MG63 (cell line): ENCODE data around the gene NCKAP5. TPM values are rescaled to one million over a fixed set of nuclear protein-coding genes. Genes with fewer than 3 reads are reported as not detected.
A peak's percentile ranks its signal among the peaks of the same experiment; 100 is the strongest.
"Not testable (repeated sequence)": the region's sequence is repeated elsewhere in the genome, so short reads cannot be mapped to it uniquely, and the experiment has no call there.

ENCODE experiments used
- DNase-seq: peaks from one replicate; pipeline ENCODE4 v3.0.0-alpha.2; 2020
- H3K27me3 ChIP-seq: fragments of 250-450 bp; sonication (Bioruptor Pico); 2 replicates; pipeline ENCODE4 v1.5.1; 2020; ENCODE audit warnings: mild to moderate bottlenecking, moderate library complexity
- H3K36me3 ChIP-seq: fragments of 250-450 bp; sonication (Bioruptor Pico); 2 replicates; pipeline ENCODE4 v1.5.1; 2020; ENCODE audit warnings: mild to moderate bottlenecking, moderate library complexity
- H3K4me3 ChIP-seq: fragments of 250-450 bp; sonication (Bioruptor Pico); 2 replicates; pipeline ENCODE4 v1.5.1; 2020; ENCODE audit warnings: mild to moderate bottlenecking, moderate library complexity
- H3K9me3 ChIP-seq: fragments of 250-450 bp; sonication (Bioruptor Pico); 2 replicates; pipeline ENCODE4 v1.5.1; 2020; ENCODE audit warnings: mild to moderate bottlenecking, moderate library complexity
- total RNA-seq: library from RNA; depleted of rRNA; stranded (reverse); fragments of >200 nt; shearing (Covaris generic); gene quantifications from 2 replicates; pipeline ENCODE4 v1.2.3, GENCODE V29; 2014; ENCODE audit warnings: low replicate concordance

NCKAP5 gene
- total RNA-seq, 1 experiment from 2014 or later, result not detected

GRCh38 chr2:133495226-133495625, 73.0 kb downstream of the NCKAP5 start:
- H3K27me3 ChIP-seq, result no peaks in the 10 kb centered on the region
- H3K4me3 ChIP-seq, result no peak overlapping the region
- H3K36me3 ChIP-seq, result no peaks in the 10 kb centered on the region
- no peak for DNase-seq
- no peaks in the 10 kb centered on the region for H3K9me3 ChIP-seq

GRCh38 chr2:133492719-133493380, 75.4 kb downstream of the NCKAP5 start:
- Histone ChIP-seq H3K27me3 (no peaks in the 10 kb centered on the region), H3K9me3 (no peaks in the 10 kb centered on the region), H3K36me3 (no peaks in the 10 kb centered on the region), H3K4me3 (no peak overlapping the region)
- DNase-seq, result no peak

- Histone ChIP-seq H3K4me3 (no peak overlapping the region), H3K27me3 (no peaks in the 10 kb centered on the region), H3K36me3 (no peaks in the 10 kb centered on the region), H3K9me3 (no peaks in the 10 kb centered on the region)
- no peak for DNase-seq
Measured at GRCh38 chr2:133490411-133490980, 77.8 kb downstream of the NCKAP5 start.

- Histone ChIP-seq H3K27me3 (no peaks in the 10 kb centered on the region), H3K4me3 (no peak overlapping the region), H3K36me3 (no peaks in the 10 kb centered on the region), H3K9me3 (no peaks in the 10 kb centered on the region)
- peak; percentile 55 for DNase-seq
Measured at GRCh38 chr2:133489641-133490410, 78.4 kb downstream of the NCKAP5 start.

GRCh38 chr2:133489146-133489545, 79.1 kb downstream of the NCKAP5 start:
- H3K4me3 ChIP-seq, result no peak overlapping the region
- no peaks in the 10 kb centered on the region for H3K9me3 ChIP-seq
- DNase-seq, result no peak
- H3K27me3 ChIP-seq, result no peaks in the 10 kb centered on the region
- no peaks in the 10 kb centered on the region for H3K36me3 ChIP-seq

- Histone ChIP-seq H3K27me3 (no peaks in the 10 kb centered on the region), H3K36me3 (no peaks in the 10 kb centered on the region), H3K9me3 (no peaks in the 10 kb centered on the region), H3K4me3 (no peak overlapping the region)
- no peak for DNase-seq
Measured at GRCh38 chr2:133486771-133487191, 81.5 kb downstream of the NCKAP5 start.

GRCh38 chr2:133485868-133486267, 82.4 kb downstream of the NCKAP5 start:
- Histone ChIP-seq H3K36me3 (no peaks in the 10 kb centered on the region), H3K9me3 (no peaks in the 10 kb centered on the region), H3K4me3 (no peak overlapping the region), H3K27me3 (no peaks in the 10 kb centered on the region)
- DNase-seq, result no peak

GRCh38 chr2:133484784-133485183, 83.5 kb downstream of the NCKAP5 start:
- no peaks in the 10 kb centered on the region for H3K27me3 ChIP-seq
- no peak for DNase-seq

GRCh38 chr2:133484106-133484505, 84.2 kb downstream of the NCKAP5 start:
- Histone ChIP-seq H3K9me3 (no peaks in the 10 kb centered on the region), H3K4me3 (no peak overlapping the region), H3K36me3 (no peaks in the 10 kb centered on the region), H3K27me3 (no peaks in the 10 kb centered on the region)
- peak; percentile 9 for DNase-seq

More at GRCh38 chr2:133484784-133485183, 83.5 kb downstream of the NCKAP5 start:
- Histone ChIP-seq H3K4me3 (no peak overlapping the region), H3K9me3 (no peaks in the 10 kb centered on the region), H3K36me3 (no peaks in the 10 kb centered on the region)

GRCh38 chr2:133483181-133483580, 85.1 kb downstream of the NCKAP5 start:
- DNase-seq, result no peak
- Histone ChIP-seq H3K27me3 (no peaks in the 10 kb centered on the region), H3K36me3 (no peaks in the 10 kb centered on the region)

GRCh38 chr2:133480707-133481429, 87.4 kb downstream of the NCKAP5 start:
- Histone ChIP-seq H3K4me3 (no peak overlapping the region), H3K27me3 (no peaks in the 10 kb centered on the region), H3K9me3 (no peaks in the 10 kb centered on the region), H3K36me3 (no peaks in the 10 kb centered on the region)
- peak; percentile 13 for DNase-seq

More at GRCh38 chr2:133483181-133483580, 85.1 kb downstream of the NCKAP5 start:
- no peak overlapping the region for H3K4me3 ChIP-seq
- no peaks in the 10 kb centered on the region for H3K9me3 ChIP-seq

GRCh38 chr2:133477616-133477990, 90.7 kb downstream of the NCKAP5 start:
- DNase-seq, result no peak
- no peaks in the 10 kb centered on the region for H3K9me3 ChIP-seq
- no peaks in the 10 kb centered on the region for H3K27me3 ChIP-seq
- no peak overlapping the region for H3K4me3 ChIP-seq
- no peaks in the 10 kb centered on the region for H3K36me3 ChIP-seq

- H3K36me3 ChIP-seq, result no peaks in the 10 kb centered on the region
- no peaks in the 10 kb centered on the region for H3K27me3 ChIP-seq
- no peaks in the 10 kb centered on the region for H3K9me3 ChIP-seq
- no peak overlapping the region for H3K4me3 ChIP-seq
- no peak for DNase-seq
Measured at GRCh38 chr2:133476931-133477615, 91.2 kb downstream of the NCKAP5 start.

GRCh38 chr2:133476286-133476685, 92.0 kb downstream of the NCKAP5 start:
- DNase-seq, result no peak
- Histone ChIP-seq H3K9me3 (no peaks in the 10 kb centered on the region), H3K27me3 (no peaks in the 10 kb centered on the region), H3K4me3 (no peak overlapping the region), H3K36me3 (no peaks in the 10 kb centered on the region)

- Histone ChIP-seq H3K27me3 (no peaks in the 10 kb centered on the region), H3K4me3 (no peak overlapping the region), H3K36me3 (no peaks in the 10 kb centered on the region), H3K9me3 (no peaks in the 10 kb centered on the region)
- DNase-seq, result no peak
Measured at GRCh38 chr2:133475610-133476009, 92.7 kb downstream of the NCKAP5 start.

- not testable (repeated sequence) for H3K9me3 ChIP-seq, H3K36me3 ChIP-seq, H3K27me3 ChIP-seq, DNase-seq, H3K4me3 ChIP-seq
Measured at GRCh38 chr2:133470446-133470845, 97.8 kb downstream of the NCKAP5 start.
